ENCODE data around the gene EIF4E3. TPM values are rescaled to one million over a fixed set of nuclear protein-coding genes. Genes with fewer than 3 reads are reported as not detected.

EIF4E3 gene
- total RNA-seq, 1 donor from 2014 or later = 25.3 TPM

DNA sequence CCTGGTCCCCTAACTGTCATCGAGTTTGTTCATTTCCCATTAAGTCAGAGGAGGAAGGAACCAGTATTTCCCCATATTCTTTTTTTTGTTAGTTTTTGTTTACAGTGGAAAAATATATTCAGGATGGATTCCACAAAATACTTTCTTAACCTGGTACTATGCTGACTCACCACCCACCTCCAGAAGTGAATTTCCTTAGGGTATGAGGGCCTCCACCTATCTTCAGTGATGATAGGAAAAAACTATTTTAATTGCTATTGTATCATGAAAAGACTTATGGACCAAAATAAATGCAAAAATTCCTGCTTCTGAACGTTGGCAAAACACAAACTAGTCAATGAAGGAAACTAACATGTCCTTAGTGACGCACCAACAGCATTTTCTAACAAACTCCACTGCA lies 77.5 kb downstream of the EIF4E3 start:
- intact Hi-C loops (cut with DNase I) = no loop called here
- Histone ChIP-seq H3K36me3 (no peaks in the 10 kb centered on the region), H3K4me3 (no peak overlapping the region), H3K27me3 (no peaks in the 10 kb centered on the region), H3K4me1 (no peaks in the 10 kb centered on the region), H3K9me3 (no peaks in the 10 kb centered on the region), H3K27ac (no peak overlapping the region)
- TF ChIP-seq POLR2AphosphoS5 (IDR thresholded peaks at IDR 0.05; ENCODE audit: insufficient read depth in 1 of 2, low read depth in 1 of 2) (no peak), POLR2A (IDR thresholded peaks at IDR 0.05) (no peak)
- no peak for DNase-seq (ENCODE audit: extremely low spot score in 2 of 2)

DNA sequence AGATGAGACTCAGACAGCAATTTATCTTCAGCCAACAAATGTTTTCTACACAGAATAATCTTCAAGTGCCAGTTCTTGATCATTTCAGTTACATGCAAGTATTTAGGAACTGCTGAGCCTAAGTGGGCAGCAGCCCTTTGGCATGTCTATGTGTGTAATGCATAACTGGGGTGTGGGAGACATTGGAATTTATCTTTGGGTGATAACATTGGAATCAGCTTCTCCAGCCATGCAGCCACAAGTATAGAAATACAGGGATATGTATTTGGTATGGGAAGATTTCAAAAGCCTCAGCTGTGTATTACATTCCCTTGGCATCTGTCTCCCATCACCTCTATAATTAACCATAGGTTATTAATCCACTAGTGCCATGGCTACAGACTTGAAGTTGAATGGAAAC lies 78.2 kb downstream of the EIF4E3 start:
- no peaks in the 10 kb centered on the region for H3K27me3 ChIP-seq
- TF ChIP-seq, protein P1, sequence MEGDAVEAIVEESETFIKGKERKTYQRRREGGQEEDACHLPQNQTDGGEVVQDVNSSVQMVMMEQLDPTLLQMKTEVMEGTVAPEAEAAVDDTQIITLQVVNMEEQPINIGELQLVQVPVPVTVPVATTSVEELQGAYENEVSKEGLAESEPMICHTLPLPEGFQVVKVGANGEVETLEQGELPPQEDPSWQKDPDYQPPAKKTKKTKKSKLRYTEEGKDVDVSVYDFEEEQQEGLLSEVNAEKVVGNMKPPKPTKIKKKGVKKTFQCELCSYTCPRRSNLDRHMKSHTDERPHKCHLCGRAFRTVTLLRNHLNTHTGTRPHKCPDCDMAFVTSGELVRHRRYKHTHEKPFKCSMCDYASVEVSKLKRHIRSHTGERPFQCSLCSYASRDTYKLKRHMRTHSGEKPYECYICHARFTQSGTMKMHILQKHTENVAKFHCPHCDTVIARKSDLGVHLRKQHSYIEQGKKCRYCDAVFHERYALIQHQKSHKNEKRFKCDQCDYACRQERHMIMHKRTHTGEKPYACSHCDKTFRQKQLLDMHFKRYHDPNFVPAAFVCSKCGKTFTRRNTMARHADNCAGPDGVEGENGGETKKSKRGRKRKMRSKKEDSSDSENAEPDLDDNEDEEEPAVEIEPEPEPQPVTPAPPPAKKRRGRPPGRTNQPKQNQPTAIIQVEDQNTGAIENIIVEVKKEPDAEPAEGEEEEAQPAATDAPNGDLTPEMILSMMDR (IDR thresholded peaks at IDR 0.05) = no peak
- TF ChIP-seq POLR2AphosphoS5 (IDR thresholded peaks at IDR 0.05; ENCODE audit: insufficient read depth in 1 of 2, low read depth in 1 of 2) (no peak), POLR2A (IDR thresholded peaks at IDR 0.05) (no peak)
- intact Hi-C loops (cut with DNase I) = no loop called here

DNA sequence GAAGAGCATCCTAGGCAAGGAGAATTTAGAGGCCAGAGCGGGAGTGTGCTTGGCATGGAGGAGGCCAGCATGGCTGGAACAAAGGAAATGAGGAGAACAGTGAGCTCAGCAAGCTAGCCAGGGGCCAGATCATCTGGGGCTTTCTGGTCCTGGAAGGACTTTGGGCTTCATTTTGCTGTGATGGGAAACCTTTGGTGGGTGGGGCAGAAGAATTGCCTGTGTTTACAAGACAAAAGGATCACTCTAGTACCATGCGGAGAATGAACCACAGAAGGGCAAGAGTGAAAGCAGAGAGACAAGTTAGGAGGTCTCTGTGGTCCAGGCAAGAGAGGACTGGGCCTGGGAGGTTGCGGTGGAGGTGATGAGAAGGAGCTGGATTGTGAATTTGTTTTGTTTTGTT lies 80.1 kb downstream of the EIF4E3 start:
- Histone ChIP-seq H3K4me1 (no peaks in the 10 kb centered on the region), H3K27me3 (no peaks in the 10 kb centered on the region), H3K4me3 (no peak overlapping the region), H3K9me3 (no peaks in the 10 kb centered on the region), H3K27ac (no peak overlapping the region), H3K36me3 (no peaks in the 10 kb centered on the region)
- no peak for DNase-seq (ENCODE audit: extremely low spot score in 2 of 2)
- intact Hi-C loops (cut with DNase I) = no loop called here
- no peak for TF ChIP-seq POLR2AphosphoS5 (IDR thresholded peaks at IDR 0.05; ENCODE audit: insufficient read depth in 1 of 2, low read depth in 1 of 2)
- TF ChIP-seq, protein P1 (IDR thresholded peaks at IDR 0.05) = no peak
- no peak for TF ChIP-seq POLR2A (IDR thresholded peaks at IDR 0.05)

More for the DNA sequence above, 78.2 kb downstream of the EIF4E3 start:
- H3K9me3 ChIP-seq = no peaks in the 10 kb centered on the region
- DNase-seq (ENCODE audit: extremely low spot score in 2 of 2) = no peak
- no peak overlapping the region for H3K27ac ChIP-seq
- no peaks in the 10 kb centered on the region for H3K36me3 ChIP-seq
- no peaks in the 10 kb centered on the region for H3K4me1 ChIP-seq
- H3K4me3 ChIP-seq = no peak overlapping the region

DNA sequence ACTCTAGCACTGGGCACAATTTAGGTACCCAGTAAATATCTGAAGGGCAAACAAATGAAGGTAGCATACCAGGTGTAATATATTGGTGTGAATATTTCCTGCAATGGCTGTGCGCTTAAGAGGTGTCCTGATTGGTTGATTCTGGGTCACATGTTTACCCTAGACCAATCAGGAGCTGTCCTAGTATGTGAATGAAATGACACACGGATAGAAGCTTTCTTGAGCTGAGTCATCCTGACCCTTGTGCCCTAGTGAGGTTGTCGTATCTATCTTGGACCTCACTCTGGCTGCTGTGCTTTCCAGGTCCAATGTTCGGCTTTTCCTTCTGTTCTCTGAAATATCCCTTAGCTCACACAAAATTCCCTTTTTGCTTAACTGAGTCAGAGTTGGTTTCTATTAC lies 83.5 kb downstream of the EIF4E3 start:
- intact Hi-C loops (cut with DNase I) = no loop called here
- H3K9me3 ChIP-seq = no peaks in the 10 kb centered on the region
- no peak for DNase-seq (ENCODE audit: extremely low spot score in 2 of 2)
- H3K27me3 ChIP-seq = no peaks in the 10 kb centered on the region
- no peaks in the 10 kb centered on the region for H3K36me3 ChIP-seq
- no peak overlapping the region for H3K27ac ChIP-seq
- no peaks in the 10 kb centered on the region for H3K4me1 ChIP-seq
- H3K4me3 ChIP-seq = no peak overlapping the region
- TF ChIP-seq POLR2AphosphoS5 (IDR thresholded peaks at IDR 0.05; ENCODE audit: insufficient read depth in 1 of 2, low read depth in 1 of 2) = no peak

GRCh38 chr3:71640331-71640983 lies 84.7 kb downstream of the EIF4E3 start:
- Histone ChIP-seq H3K36me3 (no peaks in the 10 kb centered on the region), H3K9me3 (no peaks in the 10 kb centered on the region), H3K4me1 (no peaks in the 10 kb centered on the region), H3K4me3 (no peak overlapping the region), H3K27ac (no peak overlapping the region), H3K27me3 (no peaks in the 10 kb centered on the region)
- no peak for DNase-seq (ENCODE audit: extremely low spot score in 2 of 2)
- intact Hi-C loops (cut with DNase I) = no loop called here
- TF ChIP-seq, protein P1 (IDR thresholded peaks at IDR 0.05) = no peak
- TF ChIP-seq POLR2A (IDR thresholded peaks at IDR 0.05) (no peak), POLR2AphosphoS5 (IDR thresholded peaks at IDR 0.05; ENCODE audit: insufficient read depth in 1 of 2, low read depth in 1 of 2) (no peak)

GRCh38 chr3:71636482-71636881 lies 88.7 kb downstream of the EIF4E3 start:
- no peaks in the 10 kb centered on the region for H3K36me3 ChIP-seq
- TF ChIP-seq, protein P1 (IDR thresholded peaks at IDR 0.05) = no peak
- no peak for TF ChIP-seq POLR2AphosphoS5 (IDR thresholded peaks at IDR 0.05; ENCODE audit: insufficient read depth in 1 of 2, low read depth in 1 of 2)
- no peak for TF ChIP-seq POLR2A (IDR thresholded peaks at IDR 0.05)
- intact Hi-C loops (cut with DNase I) = no loop called here
- H3K9me3 ChIP-seq = no peaks in the 10 kb centered on the region
- H3K27ac ChIP-seq = no peak overlapping the region
- DNase-seq (ENCODE audit: extremely low spot score in 2 of 2) = no peak
- no peaks in the 10 kb centered on the region for H3K4me1 ChIP-seq
- H3K4me3 ChIP-seq = no peak overlapping the region
- no peaks in the 10 kb centered on the region for H3K27me3 ChIP-seq
